Measurements from ENCODE around the gene SH3PXD2A. TPM values are rescaled to one million over a fixed set of nuclear protein-coding genes. Genes with fewer than 3 reads are reported as not detected.

Gene SH3PXD2A
- total and polyA plus RNA-seq, 9 of the 15 experiments (the other 6 are each of a cell fraction or from before 2014, with no cell fraction given): 0.41 to 9.3 (median 2.5) TPM

GRCh38 chr10:103772096-103772845, 83.1 kb downstream of the SH3PXD2A start (continued):
- TF ChIP-seq ZNF766 (CRISPR knock-in tag; conservative IDR thresholded peaks at IDR 0.05): no peak
- peak; percentile 10; the same call in 1 of the 2 replicates for TF ChIP-seq MGA (IDR thresholded peaks at IDR 0.05)
- TF ChIP-seq POLR3G (IDR thresholded peaks at IDR 0.05; ENCODE audit: extremely low read depth, insufficient read length, insufficient replicate concordance): no peak
- no peak for TF ChIP-seq CBX3 (IDR thresholded peaks at IDR 0.05; ENCODE audit: borderline replicate concordance in 1 of 2, low read length in 2 of 2)
- TF ChIP-seq, protein P1, sequence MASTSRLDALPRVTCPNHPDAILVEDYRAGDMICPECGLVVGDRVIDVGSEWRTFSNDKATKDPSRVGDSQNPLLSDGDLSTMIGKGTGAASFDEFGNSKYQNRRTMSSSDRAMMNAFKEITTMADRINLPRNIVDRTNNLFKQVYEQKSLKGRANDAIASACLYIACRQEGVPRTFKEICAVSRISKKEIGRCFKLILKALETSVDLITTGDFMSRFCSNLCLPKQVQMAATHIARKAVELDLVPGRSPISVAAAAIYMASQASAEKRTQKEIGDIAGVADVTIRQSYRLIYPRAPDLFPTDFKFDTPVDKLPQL (IDR thresholded peaks at IDR 0.05; ENCODE audit: extremely low read depth, insufficient read length): no peak
- no peak for TF ChIP-seq ZNF76 (CRISPR knock-in tag; IDR thresholded peaks at IDR 0.05; ENCODE audit: borderline replicate concordance)
- TF ChIP-seq KDM4B (IDR thresholded peaks at IDR 0.05; ENCODE audit: borderline replicate concordance in 2 of 2, low read depth in 1 of 2): no peak
- no peak for TF ChIP-seq RFX1 (IDR thresholded peaks at IDR 0.05)
- TF ChIP-seq, protein P2, sequence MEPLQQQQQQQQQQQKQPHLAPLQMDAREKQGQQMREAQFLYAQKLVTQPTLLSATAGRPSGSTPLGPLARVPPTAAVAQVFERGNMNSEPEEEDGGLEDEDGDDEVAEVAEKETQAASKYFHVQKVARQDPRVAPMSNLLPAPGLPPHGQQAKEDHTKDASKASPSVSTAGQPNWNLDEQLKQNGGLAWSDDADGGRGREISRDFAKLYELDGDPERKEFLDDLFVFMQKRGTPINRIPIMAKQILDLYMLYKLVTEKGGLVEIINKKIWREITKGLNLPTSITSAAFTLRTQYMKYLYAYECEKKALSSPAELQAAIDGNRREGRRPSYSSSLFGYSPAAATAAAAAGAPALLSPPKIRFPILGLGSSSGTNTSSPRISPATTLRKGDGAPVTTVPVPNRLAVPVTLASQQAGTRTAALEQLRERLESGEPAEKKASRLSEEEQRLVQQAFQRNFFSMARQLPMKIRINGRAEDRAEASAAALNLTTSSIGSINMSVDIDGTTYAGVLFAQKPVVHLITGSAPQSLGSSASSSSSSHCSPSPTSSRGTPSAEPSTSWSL (CRISPR knock-in tag; IDR thresholded peaks at IDR 0.05; ENCODE audit: borderline replicate concordance): no peak
- TF ChIP-seq ZNF311 (CRISPR knock-in tag; IDR thresholded peaks at IDR 0.05): no peak
- no peak for TF ChIP-seq ZNF384 (IDR thresholded peaks at IDR 0.05; ENCODE audit: low read depth, low read length)

Measured in K562 (cell line).